Sigmoid colon (tissue), 7 donors: ENCODE results near the gene CACNG4. TPM values are rescaled to one million over a fixed set of nuclear protein-coding genes. Genes with fewer than 3 reads are reported as not detected.

Experiments
- DNase-seq: peaks from one replicate; pipeline ENCODE4 v3.0.0-alpha.2; 2019
- H3K27ac ChIP-seq, 4 donors: fragments of 200-600 bp; sonication (generic); one replicate each; pipeline ENCODE4 v1.5.1; 2016 to 2019; ENCODE audit warnings: mild to moderate bottlenecking in 1 of 4
- H3K27me3 ChIP-seq, 3 donors: fragments of 200-600 bp; sonication (generic); one replicate each; pipeline ENCODE4 v1.5.1; 2019; ENCODE audit warnings: mild to moderate bottlenecking in 1 of 3
- H3K36me3 ChIP-seq, 4 donors: fragments of 200-600 bp; sonication (generic); one replicate each; pipeline ENCODE4 v1.5.1; 2016 to 2019
- H3K4me1 ChIP-seq, 4 donors: fragments of 200-600 bp; sonication (generic); one replicate each; pipeline ENCODE4 v1.5.1; 2017 to 2019
- H3K4me3 ChIP-seq, 4 donors: fragments of 200-600 bp; sonication (generic); one replicate each; pipeline ENCODE4 v1.5.1; 2017 to 2019; ENCODE audit warnings: mild to moderate bottlenecking in 2 of 4, moderate library complexity in 1 of 4
- H3K9me3 ChIP-seq, 4 donors: fragments of 200-600 bp in 3 of 4; sonication (generic) in 3 of 4; one replicate each; pipeline versions ENCODE4 v1.5.1 to v1.6.1; 2013 to 2019
- EP300 ChIP-seq, 4 donors: sonication (generic); formaldehyde crosslinking; IDR thresholded peaks; one replicate each; pipeline ENCODE4 v1.6.1; 2017; ENCODE audit warnings: antibody characterized with exemption in 4 of 4
- POLR2A ChIP-seq, 2 donors: fragments of 450-650 bp; IDR thresholded peaks; one replicate each; pipeline ENCODE4 v1.6.1; 2016; ENCODE audit warnings: antibody characterized with exemption in 2 of 2, mild to moderate bottlenecking in 2 of 2, moderate library complexity in 2 of 2
- POLR2AphosphoS5 ChIP-seq, 4 donors: sonication (generic); formaldehyde crosslinking; IDR thresholded peaks; one replicate each; pipeline ENCODE4 v1.6.1; 2017; ENCODE audit warnings: antibody characterized with exemption in 4 of 4
- WGBS, 2 donors: extraction: QIAGEN DNeasy Blood & Tissue Kit; methylation state at CpG; one replicate each; pipeline ENCODE4 v1.1.7; 2013; 5-methylcytosine and 5-hydroxymethylcytosine counted together
- intact Hi-C: fragments of 100-400 bp; cut with DNase I; formaldehyde crosslinking; loops from one replicate; pipeline ENCODE4 v1.15.1; 2023
- polyA plus RNA-seq, 3 donors: library from polyadenylated mRNA; stranded (reverse); fragments of 200-250 nt; gene quantifications; one replicate each; pipeline ENCODE4 v1.2.3, GENCODE V29; 2013
- total RNA-seq, 4 donors: library from RNA; depleted of rRNA; stranded (reverse); fragments of >200 nt; gene quantifications; one replicate each; pipeline ENCODE4 v1.1.0, GENCODE V29; 2016
- TF ChIP-seq, protein P1 (sequence below), 4 experiments: fragments of 450-650 bp in 3 of 4; fragments of 200-600 bp in 1 of 4; IDR thresholded peaks; one replicate each; pipeline ENCODE4 v1.5.1; 2016 to 2019; ENCODE audit warnings: antibody characterized with exemption in 4 of 4, mild to moderate bottlenecking in 3 of 4, moderate library complexity in 2 of 4
- donor health status: healthy with polysubstance abuse.
- donor health status: Bipolar disorder and iron deficiency.
- donor health status: healthy.

Gene CACNG4
- total and polyA plus RNA-seq, 7 donors = under 0.01 to 0.83 (median 0.29) TPM; not detected in 1

DNA sequence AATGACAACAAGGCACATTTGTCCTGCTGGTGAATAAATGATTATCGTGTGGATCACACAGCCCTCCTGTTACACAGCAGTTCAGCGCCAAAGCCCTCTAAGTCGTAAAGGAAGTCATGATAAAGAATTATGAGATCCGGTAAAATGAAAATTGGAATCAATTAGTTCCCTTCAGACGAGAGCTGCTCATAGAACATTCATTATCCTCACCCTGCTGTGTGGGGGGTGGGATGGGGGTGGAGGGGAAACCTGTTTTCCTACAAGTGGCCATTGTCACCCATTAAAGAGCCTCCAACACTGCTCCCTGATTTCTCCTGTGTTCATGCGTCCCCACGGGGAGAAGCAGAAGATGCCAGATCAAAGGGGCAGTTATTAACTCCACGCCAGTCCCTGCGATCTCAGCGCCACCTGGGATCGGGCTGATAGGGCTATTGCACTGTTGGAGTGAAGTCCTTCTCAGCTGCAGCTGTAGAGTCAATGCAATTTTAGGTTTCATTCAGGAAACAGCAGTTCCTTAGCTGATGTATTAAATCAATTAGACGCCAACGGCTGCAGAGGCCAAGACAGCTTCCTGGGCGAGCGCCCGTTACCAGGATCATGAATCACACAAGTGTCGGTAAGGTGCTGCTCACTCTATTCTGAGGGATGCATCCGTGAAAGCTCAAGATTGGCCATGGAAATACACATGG lies 19.2 kb upstream of the CACNG4 start:
- H3K36me3 ChIP-seq = no peaks in the 10 kb centered on the region
- intact Hi-C loops = no loop called here
- no peak for TF ChIP-seq POLR2A (IDR thresholded peaks at IDR 0.05)
- TF ChIP-seq EP300 (IDR thresholded peaks at IDR 0.05) = no peak
- TF ChIP-seq POLR2AphosphoS5 (IDR thresholded peaks at IDR 0.05) = no peak
- TF ChIP-seq, protein P1, sequence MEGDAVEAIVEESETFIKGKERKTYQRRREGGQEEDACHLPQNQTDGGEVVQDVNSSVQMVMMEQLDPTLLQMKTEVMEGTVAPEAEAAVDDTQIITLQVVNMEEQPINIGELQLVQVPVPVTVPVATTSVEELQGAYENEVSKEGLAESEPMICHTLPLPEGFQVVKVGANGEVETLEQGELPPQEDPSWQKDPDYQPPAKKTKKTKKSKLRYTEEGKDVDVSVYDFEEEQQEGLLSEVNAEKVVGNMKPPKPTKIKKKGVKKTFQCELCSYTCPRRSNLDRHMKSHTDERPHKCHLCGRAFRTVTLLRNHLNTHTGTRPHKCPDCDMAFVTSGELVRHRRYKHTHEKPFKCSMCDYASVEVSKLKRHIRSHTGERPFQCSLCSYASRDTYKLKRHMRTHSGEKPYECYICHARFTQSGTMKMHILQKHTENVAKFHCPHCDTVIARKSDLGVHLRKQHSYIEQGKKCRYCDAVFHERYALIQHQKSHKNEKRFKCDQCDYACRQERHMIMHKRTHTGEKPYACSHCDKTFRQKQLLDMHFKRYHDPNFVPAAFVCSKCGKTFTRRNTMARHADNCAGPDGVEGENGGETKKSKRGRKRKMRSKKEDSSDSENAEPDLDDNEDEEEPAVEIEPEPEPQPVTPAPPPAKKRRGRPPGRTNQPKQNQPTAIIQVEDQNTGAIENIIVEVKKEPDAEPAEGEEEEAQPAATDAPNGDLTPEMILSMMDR (IDR thresholded peaks at IDR 0.05) = no peak
- no peak overlapping the region for H3K4me3 ChIP-seq
- H3K27me3 ChIP-seq = no peaks in the 10 kb centered on the region
- WGBS, 2 donors = 37 to 62% methylated on average over 18 of the region's 18 CpGs
- H3K9me3 ChIP-seq = no peaks in the 10 kb centered on the region
- H3K4me1 ChIP-seq = peaks cover 0 to 8% (median 7%) of the 10 kb centered on the region in 4 donors
- no peak for DNase-seq
- H3K27ac ChIP-seq = no peak overlapping the region

DNA sequence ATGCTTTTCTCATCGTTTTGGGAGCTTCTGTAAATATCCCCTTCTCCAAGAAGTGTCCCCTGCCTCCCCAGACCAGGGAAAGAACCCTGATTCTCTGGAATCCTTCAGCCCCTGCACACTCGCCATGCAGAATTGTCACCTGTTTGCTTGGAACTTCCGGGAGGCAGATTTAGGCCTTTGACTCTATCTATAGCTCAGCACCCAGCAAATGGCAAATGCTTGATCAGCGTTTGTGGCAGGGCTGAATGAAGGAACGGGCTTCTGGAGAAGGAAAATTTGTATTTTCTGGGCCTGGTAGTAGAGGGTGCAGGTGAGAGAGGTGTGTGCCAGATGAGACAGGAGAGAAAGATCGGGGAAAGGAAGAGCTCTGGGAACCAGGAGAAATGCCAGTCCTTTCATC lies 18.3 kb upstream of the CACNG4 start:
- Histone ChIP-seq H3K27ac (no peak overlapping the region), H3K9me3 (no peaks in the 10 kb centered on the region), H3K4me3 (no peak overlapping the region), H3K36me3 (no peaks in the 10 kb centered on the region), H3K27me3 (no peaks in the 10 kb centered on the region), H3K4me1 (peaks cover 0 to 8% (median 7%) of the 10 kb centered on the region in 4 donors)
- 86 to 87% methylated on average over 6 of the region's 6 CpGs for WGBS, 2 donors
- intact Hi-C loops = no loop called here
- TF ChIP-seq, protein P1 (IDR thresholded peaks at IDR 0.05) = no peak
- TF ChIP-seq EP300 (IDR thresholded peaks at IDR 0.05) (no peak), POLR2A (IDR thresholded peaks at IDR 0.05) (no peak), POLR2AphosphoS5 (IDR thresholded peaks at IDR 0.05) (no peak)
- no peak for DNase-seq

DNA sequence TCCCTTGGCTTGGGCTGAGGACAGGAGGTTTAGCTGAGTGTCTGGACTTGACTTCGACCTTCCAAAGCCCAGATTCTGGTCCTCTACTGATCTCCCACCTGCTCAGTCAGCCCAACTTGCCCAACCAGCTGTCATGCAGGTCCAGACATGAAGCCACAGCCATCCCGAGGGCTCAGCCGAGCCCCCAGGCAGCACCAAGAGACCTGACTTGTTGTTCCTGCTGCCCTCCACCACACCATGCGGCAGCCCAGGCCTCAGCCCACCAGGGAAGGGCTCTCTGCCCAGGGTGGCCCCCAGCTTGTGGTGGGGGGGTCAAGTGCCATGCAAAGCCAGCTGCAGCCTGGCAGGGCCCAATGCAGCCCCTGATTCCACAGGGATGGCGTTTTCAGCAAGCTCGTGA lies 17.2 kb upstream of the CACNG4 start:
- H3K4me3 ChIP-seq = no peak overlapping the region
- H3K27ac ChIP-seq = no peak overlapping the region
- H3K27me3 ChIP-seq = no peaks in the 10 kb centered on the region
- WGBS, 2 donors = 85 to 89% methylated on average over 6 of the region's 6 CpGs
- H3K4me1 ChIP-seq = peaks cover 0 to 19% (median 16%) of the 10 kb centered on the region in 4 donors
- intact Hi-C loops = no loop called here
- TF ChIP-seq POLR2A (IDR thresholded peaks at IDR 0.05) (no peak), EP300 (IDR thresholded peaks at IDR 0.05) (no peak), POLR2AphosphoS5 (IDR thresholded peaks at IDR 0.05) (no peak)
- TF ChIP-seq, protein P1 (IDR thresholded peaks at IDR 0.05) = no peak
- no peaks in the 10 kb centered on the region for H3K9me3 ChIP-seq
- no peak for DNase-seq
- H3K36me3 ChIP-seq = no peaks in the 10 kb centered on the region

DNA sequence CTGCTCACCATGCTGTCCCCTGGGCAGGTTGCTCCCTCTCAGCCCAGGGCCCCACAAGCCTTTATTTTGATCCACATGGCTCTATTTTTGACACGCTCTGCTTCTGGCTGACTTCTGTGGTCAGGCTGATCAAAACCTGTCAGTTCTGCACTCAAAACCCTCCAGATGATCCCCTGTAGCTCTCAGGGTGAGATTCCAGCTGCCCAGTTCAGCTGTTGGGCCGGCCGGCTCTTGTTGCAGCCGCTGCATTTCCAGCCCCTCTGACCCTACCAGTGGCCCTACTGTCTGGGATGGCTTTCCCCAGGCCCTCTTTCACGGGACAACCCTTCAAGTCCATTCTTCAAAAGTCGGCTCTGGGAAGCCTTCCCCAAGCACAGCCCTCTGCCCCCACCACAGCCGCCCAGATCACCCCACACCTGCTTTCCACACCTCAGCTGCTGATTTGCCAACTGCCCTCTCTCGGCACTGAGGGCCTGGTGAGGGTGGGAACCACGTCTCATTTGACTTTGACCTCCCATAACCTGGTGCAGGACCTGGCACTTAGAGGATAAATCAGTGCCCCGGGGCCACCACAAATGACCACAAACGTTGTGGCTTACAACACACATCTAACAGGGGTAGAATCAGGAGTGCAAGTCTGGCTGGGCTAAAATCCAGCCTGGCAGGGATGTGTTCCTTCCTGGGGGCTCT lies 16.3 kb upstream of the CACNG4 start:
- no peaks in the 10 kb centered on the region for H3K9me3 ChIP-seq
- WGBS, 2 donors = 80 to 83% methylated on average over 11 of the region's 11 CpGs
- intact Hi-C loops = no loop called here

More for the DNA sequence above, 16.3 kb upstream of the CACNG4 start:
- no peak overlapping the region for H3K4me3 ChIP-seq
- TF ChIP-seq POLR2A (IDR thresholded peaks at IDR 0.05) = no peak
- TF ChIP-seq, protein P1 (IDR thresholded peaks at IDR 0.05) = no peak
- no peak for TF ChIP-seq EP300 (IDR thresholded peaks at IDR 0.05)
- no peak for TF ChIP-seq POLR2AphosphoS5 (IDR thresholded peaks at IDR 0.05)
- H3K36me3 ChIP-seq = no peaks in the 10 kb centered on the region
- peaks cover 0 to 28% (median 25%) of the 10 kb centered on the region in 4 donors for H3K4me1 ChIP-seq
- DNase-seq = no peak
- no peak overlapping the region for H3K27ac ChIP-seq
- H3K27me3 ChIP-seq = no peaks in the 10 kb centered on the region
